WERI-Rb-1 (cell line): ENCODE data around the gene ECI1.

Experiments used
- DNase-seq: peaks from one replicate; pipeline ENCODE4 v3.0.0-alpha.2; 2020
- H3K27ac ChIP-seq: fragments of 250-450 bp; sonication (Bioruptor Pico); 2 replicates; pipeline ENCODE4 v1.5.1; 2020; ENCODE audit warnings: mild to moderate bottlenecking, moderate library complexity
- H3K27me3 ChIP-seq: fragments of 250-450 bp; sonication (Bioruptor Pico); 2 replicates; pipeline ENCODE4 v1.5.1; 2021; ENCODE audit warnings: mild to moderate bottlenecking, low read depth, moderate library complexity; ENCODE audit not compliant: insufficient read depth, severe bottlenecking
- H3K36me3 ChIP-seq: fragments of 250-450 bp; sonication (Bioruptor Pico); 2 replicates; pipeline ENCODE4 v1.5.1; 2020; ENCODE audit warnings: mild to moderate bottlenecking, moderate library complexity
- H3K4me3 ChIP-seq: 2 replicates; pipeline ENCODE4 v1.5.1; 2011; ENCODE audit warnings: low read depth, mild to moderate bottlenecking, control low read depth, low read length
- H3K9me3 ChIP-seq: fragments of 250-450 bp; sonication (Bioruptor Pico); 2 replicates; pipeline ENCODE4 v1.5.1; 2021; ENCODE audit warnings: mild to moderate bottlenecking, moderate library complexity; ENCODE audit not compliant: severe bottlenecking
- CTCF ChIP-seq: IDR thresholded peaks from 2 replicates; pipeline ENCODE4 v1.5.1; 2011; ENCODE audit warnings: low read depth, mild to moderate bottlenecking, control low read depth, inconsistent platforms, low read length

The ECI1 gene

GRCh38 chr16:2237102-2237482 is 14.3 kb downstream of the ECI1 start:
- TF ChIP-seq CTCF: no peak
- no peak overlapping the region for H3K4me3 ChIP-seq
- H3K36me3 ChIP-seq: peaks cover 95% of the 10 kb centered on the region
- H3K27me3 ChIP-seq: no peaks in the 10 kb centered on the region
- H3K9me3 ChIP-seq: no peaks in the 10 kb centered on the region
- no peak overlapping the region for H3K27ac ChIP-seq
- no peak for DNase-seq

- Histone ChIP-seq H3K36me3 (peaks cover 95% of the 10 kb centered on the region), H3K9me3 (no peaks in the 10 kb centered on the region), H3K4me3 (no peak within 1 kb of the TSS), H3K27me3 (no peaks in the 10 kb centered on the region), H3K27ac (peak within 1 kb of the TSS; percentile 48)
- no peak for DNase-seq
- no peak for TF ChIP-seq CTCF
Observed at GRCh38 chr16:2236337-2237101, 14.9 kb downstream of the ECI1 start, which contains the start of gene DNASE1L2. Gene DNASE1L2 (plus strand): TSS chr16:2236444. CDS start chr16:2236817, 373 bp downstream.

- no peak for DNase-seq
- H3K27ac ChIP-seq: peak overlapping the region; percentile 48
- H3K36me3 ChIP-seq: peaks cover 95% of the 10 kb centered on the region
- H3K9me3 ChIP-seq: no peaks in the 10 kb centered on the region
- H3K4me3 ChIP-seq: no peak overlapping the region
- H3K27me3 ChIP-seq: no peaks in the 10 kb centered on the region
- no peak for TF ChIP-seq CTCF
Observed at GRCh38 chr16:2235695-2236336, 15.6 kb downstream of the ECI1 start.

DNA sequence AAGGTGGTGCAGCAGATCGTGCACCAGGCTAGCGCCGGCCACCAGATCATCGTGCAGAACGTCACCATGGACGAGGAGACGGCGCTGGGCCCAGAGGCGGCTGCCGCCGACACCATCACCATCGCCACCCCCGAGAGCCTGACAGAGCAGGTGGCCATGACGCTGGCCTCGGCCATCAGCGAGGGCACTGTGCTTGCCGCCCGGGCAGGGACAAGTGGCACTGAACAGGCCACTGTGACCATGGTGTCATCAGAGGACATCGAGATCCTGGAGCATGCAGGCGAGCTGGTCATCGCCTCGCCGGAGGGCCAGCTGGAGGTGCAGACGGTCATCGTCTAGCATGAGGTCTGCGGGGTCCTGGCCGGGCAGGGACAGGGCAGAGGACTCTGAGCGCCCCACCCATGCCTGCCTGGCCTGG is 16.1 kb downstream of the ECI1 start:
- Histone ChIP-seq H3K9me3 (no peaks in the 10 kb centered on the region), H3K36me3 (peaks cover 94% of the 10 kb centered on the region), H3K27ac (peak overlapping the region; percentile 48), H3K4me3 (no peak overlapping the region), H3K27me3 (no peaks in the 10 kb centered on the region)
- DNase-seq: no peak
- no peak for TF ChIP-seq CTCF

- H3K4me3 ChIP-seq: no peak overlapping the region
Observed at GRCh38 chr16:2234813-2235170, 16.6 kb downstream of the ECI1 start.

More at GRCh38 chr16:2234813-2235170, 16.6 kb downstream of the ECI1 start:
- H3K27ac ChIP-seq: no peak overlapping the region
- peaks cover 93% of the 10 kb centered on the region for H3K36me3 ChIP-seq
- no peak for DNase-seq
- H3K27me3 ChIP-seq: no peaks in the 10 kb centered on the region
- no peaks in the 10 kb centered on the region for H3K9me3 ChIP-seq
- no peak for TF ChIP-seq CTCF
